Sigmoid colon (tissue), 4 donors: ENCODE results near the gene NTM.

ENCODE experiments used
- POLR2AphosphoS5 ChIP-seq, 4 donors: sonication (generic); formaldehyde crosslinking; IDR thresholded peaks; one replicate each; pipeline ENCODE4 v1.6.1; 2017; ENCODE audit warnings: antibody characterized with exemption in 4 of 4
- TF ChIP-seq, protein P1 (sequence below), 4 experiments: fragments of 450-650 bp in 3 of 4; fragments of 200-600 bp in 1 of 4; IDR thresholded peaks; one replicate each; pipeline ENCODE4 v1.5.1; 2016 to 2019; ENCODE audit warnings: antibody characterized with exemption in 4 of 4, mild to moderate bottlenecking in 3 of 4, moderate library complexity in 2 of 4

DNA sequence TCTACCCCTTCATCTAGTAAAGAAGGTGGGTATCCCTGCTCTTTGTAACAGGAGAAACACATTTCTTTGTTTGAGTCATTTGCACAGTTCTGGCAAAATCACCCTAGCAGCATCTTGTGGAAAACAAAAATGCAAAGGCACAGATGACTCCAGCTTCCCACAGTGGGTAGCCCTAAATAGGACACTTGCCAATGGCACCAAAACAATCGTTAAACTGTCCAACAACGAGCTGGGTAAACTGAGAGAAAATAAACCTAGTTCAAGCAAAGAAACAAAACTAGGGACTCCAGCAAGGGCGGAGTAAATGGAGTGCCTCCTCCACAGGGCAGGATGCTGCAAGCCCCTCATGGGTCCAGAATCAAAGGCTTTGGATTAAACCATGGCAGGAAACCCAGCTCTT is 239.5 kb downstream of the NTM start:
- no peak for TF ChIP-seq POLR2AphosphoS5 (IDR thresholded peaks at IDR 0.05)
- TF ChIP-seq, protein P1, sequence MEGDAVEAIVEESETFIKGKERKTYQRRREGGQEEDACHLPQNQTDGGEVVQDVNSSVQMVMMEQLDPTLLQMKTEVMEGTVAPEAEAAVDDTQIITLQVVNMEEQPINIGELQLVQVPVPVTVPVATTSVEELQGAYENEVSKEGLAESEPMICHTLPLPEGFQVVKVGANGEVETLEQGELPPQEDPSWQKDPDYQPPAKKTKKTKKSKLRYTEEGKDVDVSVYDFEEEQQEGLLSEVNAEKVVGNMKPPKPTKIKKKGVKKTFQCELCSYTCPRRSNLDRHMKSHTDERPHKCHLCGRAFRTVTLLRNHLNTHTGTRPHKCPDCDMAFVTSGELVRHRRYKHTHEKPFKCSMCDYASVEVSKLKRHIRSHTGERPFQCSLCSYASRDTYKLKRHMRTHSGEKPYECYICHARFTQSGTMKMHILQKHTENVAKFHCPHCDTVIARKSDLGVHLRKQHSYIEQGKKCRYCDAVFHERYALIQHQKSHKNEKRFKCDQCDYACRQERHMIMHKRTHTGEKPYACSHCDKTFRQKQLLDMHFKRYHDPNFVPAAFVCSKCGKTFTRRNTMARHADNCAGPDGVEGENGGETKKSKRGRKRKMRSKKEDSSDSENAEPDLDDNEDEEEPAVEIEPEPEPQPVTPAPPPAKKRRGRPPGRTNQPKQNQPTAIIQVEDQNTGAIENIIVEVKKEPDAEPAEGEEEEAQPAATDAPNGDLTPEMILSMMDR (IDR thresholded peaks at IDR 0.05), result no peak
